K562 (cell line): ENCODE results near the gene DNAH8.

Source experiments
- CLOCK ChIP-seq: fragments of 250-450 bp; sonication (Bioruptor Pico); IDR thresholded peaks from 2 replicates; pipeline ENCODE4 v1.4.0; 2020; ENCODE audit warnings: mild to moderate bottlenecking, moderate library complexity, borderline replicate concordance
- CTCF ChIP-seq, 3 experiments: IDR thresholded peaks in 2 of 3; conservative IDR thresholded peaks in 1 of 3; 2 replicates each; pipeline ENCODE4 v1.5.1; 2011 to 2012; ENCODE audit warnings: low read length in 3 of 3, mild to moderate bottlenecking in 3 of 3, control low read depth in 2 of 3, improper control_type of control experiment in 1 of 3, inconsistent platforms in 1 of 3, low read depth in 1 of 3, mixed read lengths in 1 of 3, moderate library complexity in 1 of 3; ENCODE audit not compliant: insufficient read depth in 2 of 3
- ESRRA ChIP-seq: fragments of 450-650 bp; IDR thresholded peaks from 2 replicates; pipeline ENCODE4 v1.6.1; 2014; ENCODE audit warnings: low read depth, mild to moderate bottlenecking, moderate library complexity, borderline replicate concordance
- EZH2 ChIP-seq: IDR thresholded peaks from 2 replicates; pipeline ENCODE4 v1.6.1; 2012; ENCODE audit warnings: low read depth, mild to moderate bottlenecking, inconsistent platforms, low read length, borderline replicate concordance
- JUND ChIP-seq, 2 experiments: IDR thresholded peaks; 2 replicates in 1 of 2; 3 replicates in 1 of 2; pipeline ENCODE4 v1.6.1; 2011; ENCODE audit warnings: borderline replicate concordance in 2 of 2, low read depth in 2 of 2, low read length in 2 of 2, improper control_type of control experiment in 1 of 2, missing biosample characterization in 1 of 2, missing genetic modification characterization in 1 of 2, missing genetic modification reagents in 1 of 2
- KHSRP ChIP-seq: fragments of 450-650 bp; IDR thresholded peaks from 2 replicates; pipeline ENCODE4 v1.6.1; 2017
- MAX ChIP-seq: sonication (generic); formaldehyde crosslinking; IDR thresholded peaks from 2 replicates; pipeline ENCODE4 v1.9.0; 2022; ENCODE audit warnings: mild to moderate bottlenecking, missing genetic modification reagents
- POLR2A ChIP-seq: fragments of 450-650 bp; conservative IDR thresholded peaks from 2 replicates; pipeline ENCODE4 v1.6.1; 2016
- RAD21 ChIP-seq, 2 experiments: fragments of 250-450 bp in 1 of 2; fragments of 450-650 bp in 1 of 2; sonication (Bioruptor Pico) in 1 of 2; formaldehyde crosslinking in 1 of 2; IDR thresholded peaks in 1 of 2; conservative IDR thresholded peaks in 1 of 2; 2 replicates each; pipeline versions ENCODE4 v1.4.0 to v1.8.0; 2020 to 2022; ENCODE audit warnings: mild to moderate bottlenecking in 2 of 2, moderate library complexity in 1 of 2
- STAT5A ChIP-seq: IDR thresholded peaks from 2 replicates; pipeline ENCODE4 v1.6.1; 2012; ENCODE audit warnings: low read length, inconsistent platforms, borderline replicate concordance
- TAF1 ChIP-seq: IDR thresholded peaks from 2 replicates; pipeline ENCODE4 v1.6.1; 2011; ENCODE audit warnings: mild to moderate bottlenecking, low read length, moderate library complexity; ENCODE audit not compliant: insufficient read depth, control insufficient read depth, severe bottlenecking; ENCODE audit errors: extremely low read depth
- ZNF431 ChIP-seq: sonication (generic); formaldehyde crosslinking; IDR thresholded peaks from 2 replicates; pipeline ENCODE4 v1.8.0; 2022; ENCODE audit warnings: mild to moderate bottlenecking, missing genetic modification reagents

GRCh38 chr6:38845931-38846330, 130.8 kb downstream of the DNAH8 start:
- no peak for TF ChIP-seq RAD21 (CRISPR knock-in tag; conservative IDR thresholded peaks at IDR 0.05 in 1 of 2, IDR thresholded peaks at IDR 0.05 in 1 of 2)
- no peak for TF ChIP-seq EZH2
- TF ChIP-seq ZNF431 (CRISPR knock-in tag), result no peak
- no peak for TF ChIP-seq POLR2A
- TF ChIP-seq CTCF (IDR thresholded peaks at IDR 0.05 in 2 of 3, conservative IDR thresholded peaks at IDR 0.05 in 1 of 3; ENCODE audit: insufficient read depth in 2 of 3, low read depth in 1 of 3, low read length in 3 of 3), result no peak
- TF ChIP-seq CLOCK (CRISPR knock-in tag), result no peak
- TF ChIP-seq ESRRA, result no peak
- TF ChIP-seq MAX (CRISPR knock-in tag), result no peak
- no peak for TF ChIP-seq KHSRP
- TF ChIP-seq TAF1, result no peak
- TF ChIP-seq JUND (IDR thresholded peaks at IDR 0.05; ENCODE audit: borderline replicate concordance, low read depth, low read length), result no peak
- no peak for TF ChIP-seq JUND (tag; IDR thresholded peaks at IDR 0.05; ENCODE audit: borderline replicate concordance, low read depth, low read length)
- TF ChIP-seq STAT5A, result no peak
